ENCODE results near the gene ARHGAP24.

DNA sequence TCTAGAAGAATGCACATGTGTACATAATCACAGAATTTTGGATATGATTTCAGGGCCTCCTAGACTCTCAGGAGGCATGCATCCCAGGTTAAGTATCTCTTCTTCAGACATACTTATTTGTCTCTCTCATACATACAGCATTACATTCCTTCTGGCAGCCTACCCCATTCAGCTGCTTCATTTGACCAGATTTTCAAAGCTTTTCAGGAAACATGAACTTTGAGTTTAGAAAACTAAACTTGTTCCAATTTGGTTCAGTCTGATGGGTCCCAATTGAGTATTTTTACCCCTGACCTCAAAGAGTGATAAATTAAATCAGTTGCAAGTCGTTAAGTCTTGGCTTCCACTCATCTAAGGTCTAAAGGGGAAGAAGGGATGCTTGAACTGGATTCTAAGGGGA lies 330.9 kb downstream of the ARHGAP24 start:
- TF ChIP-seq, protein P1, sequence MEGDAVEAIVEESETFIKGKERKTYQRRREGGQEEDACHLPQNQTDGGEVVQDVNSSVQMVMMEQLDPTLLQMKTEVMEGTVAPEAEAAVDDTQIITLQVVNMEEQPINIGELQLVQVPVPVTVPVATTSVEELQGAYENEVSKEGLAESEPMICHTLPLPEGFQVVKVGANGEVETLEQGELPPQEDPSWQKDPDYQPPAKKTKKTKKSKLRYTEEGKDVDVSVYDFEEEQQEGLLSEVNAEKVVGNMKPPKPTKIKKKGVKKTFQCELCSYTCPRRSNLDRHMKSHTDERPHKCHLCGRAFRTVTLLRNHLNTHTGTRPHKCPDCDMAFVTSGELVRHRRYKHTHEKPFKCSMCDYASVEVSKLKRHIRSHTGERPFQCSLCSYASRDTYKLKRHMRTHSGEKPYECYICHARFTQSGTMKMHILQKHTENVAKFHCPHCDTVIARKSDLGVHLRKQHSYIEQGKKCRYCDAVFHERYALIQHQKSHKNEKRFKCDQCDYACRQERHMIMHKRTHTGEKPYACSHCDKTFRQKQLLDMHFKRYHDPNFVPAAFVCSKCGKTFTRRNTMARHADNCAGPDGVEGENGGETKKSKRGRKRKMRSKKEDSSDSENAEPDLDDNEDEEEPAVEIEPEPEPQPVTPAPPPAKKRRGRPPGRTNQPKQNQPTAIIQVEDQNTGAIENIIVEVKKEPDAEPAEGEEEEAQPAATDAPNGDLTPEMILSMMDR (IDR thresholded peaks at IDR 0.05), result no peak
- no peak for TF ChIP-seq POLR2A (IDR thresholded peaks at IDR 0.05)

All from ovary (tissue), 3 donors.